Measurements from ENCODE around the gene OR8D1.

- TF ChIP-seq CTCF (IDR thresholded peaks at IDR 0.05; ENCODE audit: poor library complexity, severe bottlenecking) (no peak), POLR2AphosphoS5 (IDR thresholded peaks at IDR 0.05) (no peak), EP300 (conservative IDR thresholded peaks at IDR 0.05; ENCODE audit: poor library complexity, severe bottlenecking) (no peak), SMC3 (conservative IDR thresholded peaks at IDR 0.05; ENCODE audit: poor library complexity) (no peak), RAD21 (conservative IDR thresholded peaks at IDR 0.05) (no peak), TAF1 (IDR thresholded peaks at IDR 0.05; ENCODE audit: low read depth) (no peak), EZH2 (IDR thresholded peaks at IDR 0.05; ENCODE audit: borderline replicate concordance, insufficient read depth, low read length, poor library complexity, severe bottlenecking) (no peak)
Measured at GRCh38 chr11:124320097-124320496, 6.3 kb upstream of the OR8D1 start, which contains the start of gene OR8D2.
